ENCODE data around the gene KMT2C. TPM values are rescaled to one million over a fixed set of nuclear protein-coding genes. Genes with fewer than 3 reads are reported as not detected.

The KMT2C gene
- total RNA-seq, 1 donor from 2014 or later, result 18.0 TPM

- no peak overlapping the region for H3K4me3 ChIP-seq (ENCODE audit: low read depth, low read length)
- no peak for DNase-seq (ENCODE audit: low read depth)
- no peak for TF ChIP-seq CTCF (conservative IDR thresholded peaks at IDR 0.05; ENCODE audit: low read depth, low read length)
Measured at GRCh38 chr7:152128252-152128651, 307.6 kb downstream of the KMT2C start.

- H3K4me3 ChIP-seq (ENCODE audit: low read depth, low read length), result no peak overlapping the region
- no peak for DNase-seq (ENCODE audit: low read depth)
- TF ChIP-seq CTCF (conservative IDR thresholded peaks at IDR 0.05; ENCODE audit: low read depth, low read length), result no peak
Measured at GRCh38 chr7:152127229-152127628, 308.6 kb downstream of the KMT2C start.

- DNase-seq (ENCODE audit: low read depth), result no peak
- TF ChIP-seq CTCF (conservative IDR thresholded peaks at IDR 0.05; ENCODE audit: low read depth, low read length), result no peak
- no peak overlapping the region for H3K4me3 ChIP-seq (ENCODE audit: low read depth, low read length)
Measured at GRCh38 chr7:152126741-152127140, 309.1 kb downstream of the KMT2C start.

GRCh38 chr7:152122540-152122939 is 313.3 kb downstream of the KMT2C start:
- TF ChIP-seq CTCF (conservative IDR thresholded peaks at IDR 0.05; ENCODE audit: low read depth, low read length), result no peak
- no peak overlapping the region for H3K4me3 ChIP-seq (ENCODE audit: low read depth, low read length)
- DNase-seq (ENCODE audit: low read depth), result no peak

GRCh38 chr7:152121432-152121831 is 314.4 kb downstream of the KMT2C start:
- no peak for TF ChIP-seq CTCF (conservative IDR thresholded peaks at IDR 0.05; ENCODE audit: low read depth, low read length)
- no peak overlapping the region for H3K4me3 ChIP-seq (ENCODE audit: low read depth, low read length)
- no peak for DNase-seq (ENCODE audit: low read depth)

- no peak overlapping the region for H3K4me3 ChIP-seq (ENCODE audit: low read depth, low read length)
- TF ChIP-seq CTCF (conservative IDR thresholded peaks at IDR 0.05; ENCODE audit: low read depth, low read length), result no peak
- no peak for DNase-seq (ENCODE audit: low read depth)
Measured at GRCh38 chr7:152120776-152121175, 315.0 kb downstream of the KMT2C start.

- TF ChIP-seq CTCF (conservative IDR thresholded peaks at IDR 0.05; ENCODE audit: low read depth, low read length), result no peak
- H3K4me3 ChIP-seq (ENCODE audit: low read depth, low read length), result no peak overlapping the region
- no peak for DNase-seq (ENCODE audit: low read depth)
Measured at GRCh38 chr7:152120210-152120609, 315.6 kb downstream of the KMT2C start.
